NCI-H146 (cell line): Measurements from ENCODE around the gene PDE6A.

Experiments used
- DNase-seq: peaks from one replicate; lab custom pipeline; 2025; lab: John Stamatoyannopoulos, UW

Gene PDE6A

DNA sequence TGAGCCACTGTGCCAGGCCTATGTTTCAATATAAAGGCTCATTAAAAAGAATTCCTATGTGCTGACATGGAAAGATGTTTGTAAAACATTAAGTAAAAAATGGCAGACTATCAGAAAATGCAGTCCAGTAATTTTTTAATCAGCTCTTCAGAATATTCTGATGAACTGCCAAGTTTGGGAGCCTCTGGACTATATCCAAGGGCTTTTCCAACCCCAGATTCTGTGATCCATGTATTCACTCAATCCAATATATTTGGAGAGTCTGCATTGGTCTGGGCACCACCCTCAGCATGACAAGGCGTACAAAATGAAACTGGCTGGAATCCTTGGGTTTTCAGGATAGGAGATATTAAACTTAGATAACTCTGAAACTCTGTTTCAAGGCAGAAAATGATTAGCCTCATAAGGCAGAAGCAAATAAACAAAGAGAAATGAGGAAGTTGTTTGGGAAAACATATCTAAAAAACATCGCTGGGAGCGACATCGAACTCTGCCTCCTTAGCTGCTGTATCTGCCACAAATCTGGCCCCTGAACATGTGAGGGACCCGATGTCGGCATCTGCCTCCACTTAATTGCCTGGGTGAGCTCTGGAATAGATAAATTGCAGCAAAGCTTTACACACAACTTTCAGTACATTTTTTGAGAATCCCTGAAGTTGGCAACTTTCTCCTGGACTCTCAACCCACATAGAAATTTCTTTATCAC, 14.4 kb downstream of the PDE6A start:
- no peak for DNase-seq

DNA sequence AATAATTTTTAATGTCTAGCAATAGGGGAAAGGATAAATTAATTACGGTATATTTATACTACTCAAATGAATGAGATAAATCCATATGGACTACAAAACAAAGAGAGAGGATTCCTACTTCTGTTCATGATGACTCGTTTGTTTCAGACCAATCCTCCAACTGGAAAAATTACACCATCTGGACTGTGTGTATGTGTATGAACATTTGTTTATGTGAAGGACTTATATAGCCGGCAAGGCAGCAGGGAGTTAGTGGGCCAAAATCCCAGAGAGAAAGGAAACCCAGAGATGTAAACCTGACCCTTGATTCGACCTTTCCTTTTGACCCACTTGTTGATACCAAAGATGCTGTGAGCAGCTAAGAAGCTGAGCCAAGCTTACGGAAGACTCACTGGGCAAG, 20.1 kb downstream of the PDE6A start:
- no peak for DNase-seq

DNA sequence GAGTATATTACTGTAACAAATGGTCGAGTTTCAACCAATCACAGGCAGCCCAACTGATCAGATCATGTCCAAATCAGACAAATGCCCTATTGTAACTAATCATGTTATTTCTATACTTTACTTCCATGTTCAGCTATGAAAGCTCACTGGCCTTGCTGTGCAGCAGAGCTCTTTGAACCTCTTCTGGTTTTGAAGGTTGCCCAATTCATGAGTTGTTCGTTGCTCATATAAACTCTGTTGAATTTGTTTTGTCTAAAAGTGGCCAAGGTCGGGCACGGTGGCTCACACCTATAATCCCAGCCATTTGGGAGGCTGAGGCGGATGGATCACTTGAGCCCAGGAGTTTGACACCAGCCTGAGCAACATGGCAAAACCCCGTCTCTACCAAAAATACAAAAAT, 21.6 kb downstream of the PDE6A start:
- no peak for DNase-seq

DNA sequence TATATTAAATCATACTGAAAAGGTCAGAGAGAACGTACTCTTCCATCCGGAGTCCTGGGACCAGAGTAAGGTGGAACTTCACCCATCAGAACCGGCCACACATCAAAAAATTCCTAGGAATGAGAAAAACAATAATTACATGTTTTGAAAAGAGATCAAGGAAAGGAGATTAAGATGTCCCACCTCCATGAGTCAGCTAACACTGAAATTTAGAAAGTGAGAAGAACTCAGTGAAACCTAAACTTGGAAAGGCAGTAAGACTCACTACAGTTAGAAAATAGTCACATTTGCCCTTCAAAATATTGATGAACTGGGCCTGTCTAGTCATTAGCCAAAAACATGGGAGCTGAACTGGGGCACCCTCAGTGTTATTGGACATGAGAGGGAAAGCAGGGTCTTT, 23.0 kb downstream of the PDE6A start:
- DNase-seq = no peak

DNA sequence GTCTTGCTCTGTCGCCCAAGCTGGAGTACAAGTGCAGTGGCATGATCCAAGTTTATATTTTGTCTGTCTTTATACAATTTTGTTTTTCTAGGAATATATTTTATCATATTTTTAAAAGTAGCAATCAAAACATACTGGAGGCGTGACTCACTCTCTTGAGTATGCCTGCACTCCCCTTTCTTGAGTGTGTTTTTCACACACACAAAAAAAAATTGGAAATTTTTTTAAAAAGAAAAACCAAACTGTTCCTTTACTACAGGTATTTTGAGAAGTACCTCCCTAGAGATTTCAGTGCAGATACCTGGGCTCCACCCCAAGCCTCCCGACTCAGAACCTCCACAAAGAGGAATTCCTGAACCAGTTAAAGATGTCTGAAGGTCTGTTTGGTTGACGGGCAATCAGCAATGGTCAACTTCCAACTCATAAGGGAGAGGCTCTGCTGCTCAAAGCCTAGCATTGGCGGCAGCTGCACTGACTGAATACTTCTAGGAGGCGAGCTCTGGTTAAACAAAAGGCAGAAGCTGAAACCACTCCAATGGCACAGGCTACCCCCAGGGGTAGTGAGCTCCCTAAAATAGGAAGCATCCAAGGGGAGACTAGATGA, 27.4 kb downstream of the PDE6A start:
- no peak for DNase-seq

DNA sequence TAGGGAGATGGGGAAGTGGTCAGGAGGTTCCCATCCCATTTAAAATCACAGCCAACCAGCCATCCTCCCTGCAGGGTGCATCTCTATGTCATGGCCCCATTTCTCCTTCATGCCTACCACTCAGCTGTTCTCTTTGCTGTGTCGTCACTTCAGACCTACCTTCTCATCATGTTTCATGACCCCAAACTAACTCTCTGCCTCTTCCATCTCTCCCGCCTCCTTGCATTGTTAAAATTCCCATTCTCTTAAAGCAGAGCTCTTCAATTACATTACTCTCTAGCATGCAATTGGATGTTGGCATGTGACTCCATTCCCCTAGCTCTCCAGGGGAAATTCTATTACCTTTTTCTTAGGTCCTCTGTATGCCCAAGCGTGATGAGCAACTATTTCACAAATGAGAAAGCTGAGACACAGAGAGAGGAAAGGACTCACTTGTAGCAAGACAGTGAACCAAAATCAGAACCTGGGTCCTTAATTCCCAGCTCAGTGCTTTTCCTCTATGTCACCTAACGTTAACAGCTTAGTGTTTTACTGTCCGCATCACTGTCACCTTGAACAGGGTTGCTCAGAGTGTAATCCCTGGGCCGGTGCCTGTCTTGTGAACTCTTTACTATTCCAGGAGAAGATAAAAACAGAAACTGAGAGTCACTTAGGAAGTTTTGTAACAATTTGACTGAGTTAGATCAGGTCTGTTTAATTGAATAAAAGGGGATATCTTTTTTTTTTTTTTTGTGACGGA, 28.1 kb downstream of the PDE6A start:
- DNase-seq = no peak

DNA sequence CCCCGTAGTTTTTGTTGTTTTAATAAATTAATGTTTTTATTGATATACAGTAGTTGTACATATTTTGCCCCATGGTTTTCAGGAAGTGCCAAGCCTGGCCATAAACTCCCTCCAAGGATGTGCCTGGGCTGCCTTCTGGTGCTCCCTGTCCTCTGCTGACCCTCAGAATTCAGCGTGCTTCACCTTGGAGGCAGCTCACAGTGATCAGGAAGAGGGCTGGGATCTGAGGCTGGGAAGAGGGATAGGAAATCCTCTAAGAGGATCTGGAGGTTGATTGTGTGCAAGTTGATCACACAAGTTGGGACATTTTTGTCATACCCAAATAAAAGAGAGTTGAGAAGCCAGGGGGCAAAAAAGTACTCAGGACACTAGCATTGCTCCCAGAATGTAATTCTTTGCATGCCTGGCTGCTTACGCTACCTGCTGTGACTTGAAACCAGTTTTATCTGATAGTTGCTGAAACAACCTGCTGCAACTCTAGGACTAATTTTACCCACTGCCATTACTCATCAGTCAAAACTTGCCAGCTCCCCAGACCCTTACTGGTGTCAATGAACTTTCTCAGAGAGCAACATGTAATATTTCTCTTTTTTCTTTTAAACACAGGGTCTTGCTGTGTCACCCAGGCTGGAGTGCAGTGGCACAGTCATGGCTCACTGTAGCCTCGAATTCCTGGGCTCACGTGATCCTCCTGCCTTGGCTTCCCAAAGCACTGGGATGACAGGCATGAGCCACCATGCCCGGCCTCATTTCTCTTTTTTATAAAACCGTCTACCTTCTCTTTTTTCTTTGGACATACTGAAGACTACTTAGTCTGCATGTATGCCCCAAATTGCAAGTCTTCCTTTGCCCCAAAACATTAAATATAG, 29.0 kb downstream of the PDE6A start:
- no peak for DNase-seq

DNA sequence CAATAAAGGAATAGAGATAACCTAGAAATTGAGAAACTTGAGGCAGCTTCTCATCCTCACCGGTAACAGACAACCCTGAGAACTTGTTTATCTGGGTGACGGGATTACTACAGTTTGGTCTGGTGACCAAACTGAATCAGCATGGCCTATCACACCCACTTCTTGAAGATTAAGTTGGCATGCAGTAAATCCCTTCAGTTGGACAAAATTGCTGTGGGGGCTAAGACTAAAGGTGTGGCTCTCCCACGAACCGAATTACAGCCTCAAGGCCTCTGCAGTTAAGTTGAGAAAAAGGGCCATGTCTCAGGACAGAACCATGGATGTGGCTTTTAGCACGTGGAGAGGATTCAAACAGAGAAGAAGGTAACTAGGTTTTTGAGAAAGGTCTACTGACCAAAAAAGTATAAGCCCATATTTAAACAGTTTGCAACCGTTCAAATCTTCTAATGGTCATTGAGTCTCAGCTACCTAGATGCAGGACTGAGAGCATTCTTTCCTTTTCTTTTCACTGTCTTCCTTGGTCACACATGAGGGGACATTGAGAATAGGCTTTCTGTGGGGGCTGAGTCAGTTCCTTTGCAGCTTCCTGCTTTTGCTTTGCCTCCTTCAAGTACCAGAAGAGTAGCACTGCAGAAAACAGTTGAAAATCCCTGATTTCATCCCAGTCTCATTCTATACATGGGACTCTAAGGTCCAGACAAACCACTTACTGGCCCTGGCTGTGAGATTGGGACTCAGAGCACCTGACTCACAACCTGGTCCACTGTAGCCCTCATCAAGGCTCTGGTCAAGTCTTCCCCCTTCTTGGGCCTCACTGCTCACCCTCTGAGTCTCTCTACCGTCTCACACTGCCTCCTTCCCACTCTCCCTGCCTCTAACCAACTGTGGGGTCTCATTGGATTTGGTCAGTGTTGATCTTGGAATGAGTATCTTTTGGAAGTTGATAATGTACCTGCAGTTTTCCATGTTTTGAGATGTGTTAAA, 30.9 kb downstream of the PDE6A start:
- DNase-seq = no peak

DNA sequence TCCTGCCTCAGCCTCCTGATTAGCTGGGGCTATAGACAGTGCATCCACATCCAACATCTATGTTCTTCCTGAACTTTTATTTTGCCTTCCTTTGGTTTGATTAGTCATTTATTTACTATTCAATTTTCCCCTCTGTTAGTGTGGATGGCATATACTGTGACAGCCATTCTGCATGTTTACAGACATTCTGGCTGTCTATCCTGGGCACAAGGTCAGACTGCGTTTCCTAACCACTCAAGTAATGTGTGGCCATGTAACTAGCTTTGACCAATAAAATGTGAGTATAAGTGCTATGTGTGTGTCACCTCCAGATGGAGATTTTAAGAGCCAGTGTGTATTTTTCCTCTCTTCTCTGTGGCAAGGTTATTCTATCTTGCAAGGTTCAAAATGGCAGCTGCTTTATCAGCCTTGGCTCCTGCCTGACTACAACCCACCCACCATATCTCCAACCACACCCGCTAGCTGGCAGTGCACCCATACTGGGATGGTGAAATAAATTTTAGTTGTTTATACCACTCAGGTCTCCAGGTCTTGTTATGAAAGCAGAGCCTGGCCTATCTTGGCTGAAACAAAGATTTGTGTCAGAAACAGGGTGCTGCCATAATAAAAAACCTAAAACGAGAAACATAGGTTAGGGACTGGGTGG, 32.2 kb downstream of the PDE6A start:
- no peak for DNase-seq

DNA sequence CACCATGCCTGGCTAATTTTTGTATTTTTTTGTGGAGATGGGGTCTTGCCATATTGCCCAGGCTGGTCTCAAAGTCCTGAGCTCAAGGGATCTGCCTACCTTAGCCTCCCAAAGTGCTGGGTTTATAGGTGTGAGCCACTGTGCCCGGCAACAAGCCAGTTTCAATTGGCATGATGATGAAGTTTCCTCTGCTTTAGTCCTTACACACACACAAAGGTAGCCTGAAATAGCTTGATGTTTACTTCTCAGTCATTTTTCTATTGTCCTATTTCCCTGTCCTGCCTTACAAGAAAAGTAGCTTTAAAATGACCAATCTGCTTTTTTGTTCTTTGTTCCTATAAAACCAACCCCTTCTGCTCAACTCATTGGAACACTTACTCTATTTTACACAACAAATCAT, 33.6 kb downstream of the PDE6A start:
- DNase-seq = no peak

DNA sequence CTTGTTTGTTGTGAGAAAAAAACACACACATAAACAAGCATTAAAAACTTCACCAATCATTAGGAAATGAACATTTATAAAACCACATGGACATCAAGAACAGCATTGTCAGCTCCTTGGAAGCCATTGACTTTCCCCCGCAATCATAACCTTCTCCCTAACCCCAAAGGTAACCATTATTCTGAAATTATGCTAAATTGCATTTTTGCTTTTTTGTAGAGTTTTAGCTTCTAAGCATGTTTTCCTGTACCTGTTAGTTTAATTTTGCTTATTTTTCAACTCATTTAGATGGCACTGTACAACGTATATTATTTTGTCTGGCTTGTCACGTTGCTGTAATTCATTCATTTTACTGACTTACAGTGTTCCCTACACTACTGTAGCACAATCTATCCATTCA, 36.8 kb downstream of the PDE6A start:
- DNase-seq = no peak

DNA sequence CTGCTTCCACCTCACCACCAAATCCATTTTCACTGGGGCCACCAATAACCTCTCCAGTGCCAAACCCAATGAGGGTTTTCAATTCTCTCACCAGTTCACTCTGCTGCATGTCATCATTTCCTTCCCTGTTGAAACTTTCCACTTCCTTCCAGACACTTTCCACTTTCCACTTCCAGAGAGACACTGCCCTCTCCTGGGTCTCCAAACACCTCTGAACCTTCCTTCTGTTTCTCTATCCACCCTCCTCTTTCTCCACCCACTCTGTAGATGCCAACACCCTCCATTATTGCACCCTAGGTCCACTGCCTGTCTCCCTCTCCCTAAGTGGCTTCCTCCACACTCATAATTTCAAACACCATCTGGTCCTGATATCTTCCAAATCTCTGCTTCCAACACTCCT, 39.6 kb downstream of the PDE6A start:
- no peak for DNase-seq

DNA sequence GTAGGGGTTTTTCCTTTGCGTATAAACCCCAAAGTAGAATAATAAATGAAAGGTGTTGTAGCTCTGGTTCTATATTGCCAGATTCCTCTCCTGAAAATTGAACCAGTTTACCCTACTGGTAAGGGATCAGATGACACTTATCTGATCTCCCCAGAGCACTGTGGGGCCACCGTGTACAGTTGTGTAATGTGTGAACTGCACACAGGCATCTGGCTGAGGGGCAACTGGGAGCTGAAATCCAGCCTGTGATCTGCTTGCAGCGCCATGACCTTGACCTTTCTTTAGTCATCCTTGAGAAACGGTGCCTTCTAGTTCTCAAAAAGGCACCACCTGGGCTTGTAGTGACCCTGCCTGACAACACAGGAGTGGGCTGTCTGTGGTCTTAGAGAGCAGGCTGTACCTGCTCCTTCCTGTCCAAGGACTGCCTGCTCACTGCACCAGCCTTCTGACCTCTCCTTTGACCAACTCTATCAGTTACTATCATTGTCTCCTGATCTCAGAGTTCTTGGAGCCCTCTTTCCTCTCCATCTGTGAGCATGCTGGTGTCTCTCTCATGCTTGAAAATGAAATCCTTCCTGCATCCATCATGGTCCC, 40.2 kb downstream of the PDE6A start:
- DNase-seq = no peak

DNA sequence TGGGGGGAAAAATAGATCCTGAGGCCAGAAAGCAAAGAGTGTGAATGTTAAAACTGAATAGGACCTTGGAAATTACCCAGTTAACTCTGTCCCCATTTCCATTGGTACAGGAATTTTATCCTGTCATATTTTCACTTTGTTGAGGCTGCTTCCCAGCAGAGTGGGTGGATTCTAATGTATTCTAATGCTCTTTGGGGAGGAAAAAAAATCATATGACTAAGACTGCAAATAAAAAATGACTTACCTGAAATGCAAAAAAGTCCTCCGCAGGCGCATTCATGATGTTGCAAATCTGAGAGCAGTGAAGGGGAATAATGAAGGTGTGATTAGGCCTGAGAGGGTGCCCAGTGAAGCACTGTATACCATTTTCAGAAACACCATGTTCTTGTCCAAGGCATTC, 41.2 kb downstream of the PDE6A start:
- DNase-seq = no peak

DNA sequence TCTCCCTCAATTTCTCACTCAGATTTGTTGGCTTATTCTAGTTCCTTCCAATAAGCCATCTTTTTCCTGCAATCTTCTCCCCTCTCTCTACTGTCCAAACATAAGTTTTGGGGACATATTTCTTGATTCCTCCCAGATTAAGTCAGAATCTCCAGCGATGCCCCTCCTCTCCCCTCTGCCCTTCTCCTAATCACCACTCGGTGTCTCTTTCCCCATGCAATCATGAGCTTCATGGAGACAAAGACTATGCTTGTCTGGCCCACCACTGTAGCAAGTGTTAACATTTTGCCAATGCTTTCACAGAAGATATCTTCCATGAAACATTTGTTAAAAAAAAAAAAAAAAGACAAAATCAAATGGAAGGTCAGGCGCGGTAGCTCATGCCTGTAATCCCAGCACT, 42.4 kb downstream of the PDE6A start:
- DNase-seq = no peak

DNA sequence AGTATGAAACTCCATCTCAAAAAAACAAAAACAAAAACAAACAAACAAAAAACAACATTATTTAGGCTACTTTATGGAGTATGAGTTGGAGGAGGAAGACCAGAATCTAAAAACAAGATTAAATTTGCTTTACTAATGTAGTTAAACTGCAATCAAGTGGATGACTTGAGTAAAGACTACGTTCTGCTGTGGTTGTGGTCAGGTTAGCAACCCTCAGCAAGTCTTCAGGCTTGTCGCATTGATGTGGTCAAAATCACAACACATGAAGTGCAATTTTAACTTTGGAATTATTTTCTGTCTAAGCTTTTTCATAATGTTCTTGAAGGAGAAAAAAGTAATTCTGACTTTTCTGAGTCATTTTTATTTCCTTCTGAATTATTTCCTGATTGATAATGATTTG, 43.1 kb downstream of the PDE6A start:
- DNase-seq = no peak

DNA sequence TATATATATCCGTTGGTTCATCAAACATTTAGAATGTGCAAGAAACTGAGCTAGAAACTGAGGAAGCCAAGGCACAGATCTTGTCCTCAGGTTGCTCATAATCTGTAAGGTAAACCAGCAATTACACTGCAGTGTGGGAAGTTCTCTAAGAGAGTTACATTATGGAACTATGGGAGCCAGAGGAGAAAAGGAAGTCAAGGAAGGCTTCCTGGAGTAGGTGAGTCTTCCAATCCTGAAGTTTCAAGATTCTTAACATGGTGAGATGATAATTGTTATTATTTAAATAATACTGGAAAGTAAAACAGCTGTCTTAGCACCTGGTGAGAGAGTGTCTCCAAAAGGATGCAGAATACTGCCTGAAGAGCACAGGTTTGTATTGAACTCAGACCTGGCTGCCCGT, 44.2 kb downstream of the PDE6A start:
- DNase-seq = no peak

DNA sequence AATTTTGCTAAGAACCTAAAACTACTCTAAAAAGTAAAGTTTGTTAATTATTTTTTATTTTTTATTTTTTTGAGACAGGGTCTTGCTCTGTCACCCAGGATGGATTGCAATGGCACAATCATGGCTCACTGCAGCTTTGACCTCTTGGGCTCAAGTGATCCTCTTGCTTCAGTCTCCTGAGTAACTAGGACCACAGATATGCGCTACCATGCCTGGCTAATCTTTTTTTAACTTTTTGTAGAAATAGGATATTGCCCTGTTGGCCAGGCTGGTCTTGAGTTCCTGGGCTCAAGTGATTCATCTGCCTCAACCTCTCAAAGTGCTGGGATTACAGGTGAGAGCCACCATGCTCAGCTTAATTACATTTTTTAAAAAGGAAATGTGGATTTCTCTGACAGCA, 45.8 kb downstream of the PDE6A start:
- no peak for DNase-seq

DNA sequence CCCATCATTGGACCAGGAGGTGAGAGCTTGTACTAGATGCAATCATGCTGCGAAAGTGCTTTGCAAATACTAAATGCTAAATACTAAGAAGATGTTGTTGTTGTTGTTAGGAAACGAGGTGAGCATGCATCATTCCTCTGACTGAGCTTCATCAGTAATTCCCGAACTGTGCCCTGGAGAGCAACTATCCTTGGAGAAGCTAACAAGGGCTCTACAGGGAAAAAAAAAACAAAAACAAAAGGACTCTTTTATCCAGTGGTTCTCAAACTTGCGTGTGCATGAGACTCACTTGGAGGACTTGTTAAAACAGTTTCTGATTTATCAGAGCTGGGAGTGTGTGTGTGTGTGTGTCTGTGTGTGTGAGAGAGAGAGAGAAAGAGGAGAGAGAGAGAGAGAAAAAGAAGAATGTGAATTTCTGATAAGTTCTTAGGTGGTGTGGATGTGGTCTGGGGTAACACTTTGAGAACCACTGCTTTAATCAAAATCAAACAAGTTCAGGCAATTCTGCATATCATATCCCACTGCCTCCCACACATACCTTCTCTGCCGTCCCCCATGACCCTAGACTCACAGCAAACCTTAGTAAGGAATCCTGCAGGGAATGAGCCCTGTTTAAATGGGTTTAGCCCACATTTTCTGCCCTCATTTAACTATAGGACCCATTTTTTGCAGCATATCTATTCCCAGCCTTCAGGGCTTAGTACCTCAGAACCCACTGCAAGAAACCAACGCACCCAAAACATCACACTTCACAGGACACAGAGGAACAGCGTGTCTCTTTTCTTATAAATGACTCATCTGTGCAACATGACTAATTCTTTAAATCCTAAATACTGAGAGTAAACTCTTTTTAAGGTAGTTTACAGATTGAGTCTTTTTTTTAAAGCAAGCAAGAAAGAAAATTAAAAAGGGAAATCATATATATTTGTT, 48.9 kb downstream of the PDE6A start:
- no peak for DNase-seq
